Fibroblast of pulmonary artery (primary cell): ENCODE data around the gene TMEM74B.

Experiments
- DNase-seq: peaks from one replicate; pipeline ENCODE4 v3.0.0-alpha.2; 2010; ENCODE audit warnings: low read depth
- H3K4me3 ChIP-seq: replicated peaks from 2 replicates; pipeline ENCODE4 v1.5.1; 2011; ENCODE audit warnings: low read depth, mild to moderate bottlenecking, control low read depth, low read length, moderate library complexity
- TF ChIP-seq, protein P1 (sequence below): IDR thresholded peaks from 2 replicates; pipeline ENCODE4 v1.5.1; 2011; ENCODE audit warnings: mild to moderate bottlenecking, control low read depth, low read length, inconsistent platforms; ENCODE audit errors: missing control alignments

TMEM74B gene

DNA sequence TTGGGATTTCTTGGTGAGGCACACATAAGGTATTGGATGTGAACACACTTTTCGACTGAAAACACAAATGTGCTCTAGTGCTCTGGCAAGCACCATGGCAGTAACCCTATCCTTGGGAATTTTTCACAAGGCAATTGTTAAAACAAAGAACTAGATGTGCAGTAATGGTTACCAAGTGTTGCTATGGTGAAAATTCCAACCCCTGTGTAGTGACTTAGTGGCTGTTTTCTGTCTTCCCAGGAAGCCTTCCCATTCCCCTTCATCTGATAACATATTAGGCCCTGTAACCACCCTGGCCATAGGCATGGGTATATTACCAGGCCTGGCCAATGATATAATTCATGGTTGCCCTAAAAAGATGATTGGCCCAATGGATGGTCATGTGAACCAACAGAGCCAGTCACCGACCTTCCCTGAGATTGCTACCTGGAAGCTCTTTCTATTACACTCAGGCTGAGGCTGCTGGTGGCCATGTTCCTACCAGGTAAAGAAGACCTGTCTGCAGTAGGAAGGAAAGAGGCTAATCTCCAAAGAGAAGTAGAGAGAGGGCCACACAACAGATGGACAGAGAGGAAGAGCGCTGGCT is 22.6 kb upstream of the TMEM74B start:
- no peak for DNase-seq
- TF ChIP-seq, protein P1, sequence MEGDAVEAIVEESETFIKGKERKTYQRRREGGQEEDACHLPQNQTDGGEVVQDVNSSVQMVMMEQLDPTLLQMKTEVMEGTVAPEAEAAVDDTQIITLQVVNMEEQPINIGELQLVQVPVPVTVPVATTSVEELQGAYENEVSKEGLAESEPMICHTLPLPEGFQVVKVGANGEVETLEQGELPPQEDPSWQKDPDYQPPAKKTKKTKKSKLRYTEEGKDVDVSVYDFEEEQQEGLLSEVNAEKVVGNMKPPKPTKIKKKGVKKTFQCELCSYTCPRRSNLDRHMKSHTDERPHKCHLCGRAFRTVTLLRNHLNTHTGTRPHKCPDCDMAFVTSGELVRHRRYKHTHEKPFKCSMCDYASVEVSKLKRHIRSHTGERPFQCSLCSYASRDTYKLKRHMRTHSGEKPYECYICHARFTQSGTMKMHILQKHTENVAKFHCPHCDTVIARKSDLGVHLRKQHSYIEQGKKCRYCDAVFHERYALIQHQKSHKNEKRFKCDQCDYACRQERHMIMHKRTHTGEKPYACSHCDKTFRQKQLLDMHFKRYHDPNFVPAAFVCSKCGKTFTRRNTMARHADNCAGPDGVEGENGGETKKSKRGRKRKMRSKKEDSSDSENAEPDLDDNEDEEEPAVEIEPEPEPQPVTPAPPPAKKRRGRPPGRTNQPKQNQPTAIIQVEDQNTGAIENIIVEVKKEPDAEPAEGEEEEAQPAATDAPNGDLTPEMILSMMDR = no peak
- no peak overlapping the region for H3K4me3 ChIP-seq

DNA sequence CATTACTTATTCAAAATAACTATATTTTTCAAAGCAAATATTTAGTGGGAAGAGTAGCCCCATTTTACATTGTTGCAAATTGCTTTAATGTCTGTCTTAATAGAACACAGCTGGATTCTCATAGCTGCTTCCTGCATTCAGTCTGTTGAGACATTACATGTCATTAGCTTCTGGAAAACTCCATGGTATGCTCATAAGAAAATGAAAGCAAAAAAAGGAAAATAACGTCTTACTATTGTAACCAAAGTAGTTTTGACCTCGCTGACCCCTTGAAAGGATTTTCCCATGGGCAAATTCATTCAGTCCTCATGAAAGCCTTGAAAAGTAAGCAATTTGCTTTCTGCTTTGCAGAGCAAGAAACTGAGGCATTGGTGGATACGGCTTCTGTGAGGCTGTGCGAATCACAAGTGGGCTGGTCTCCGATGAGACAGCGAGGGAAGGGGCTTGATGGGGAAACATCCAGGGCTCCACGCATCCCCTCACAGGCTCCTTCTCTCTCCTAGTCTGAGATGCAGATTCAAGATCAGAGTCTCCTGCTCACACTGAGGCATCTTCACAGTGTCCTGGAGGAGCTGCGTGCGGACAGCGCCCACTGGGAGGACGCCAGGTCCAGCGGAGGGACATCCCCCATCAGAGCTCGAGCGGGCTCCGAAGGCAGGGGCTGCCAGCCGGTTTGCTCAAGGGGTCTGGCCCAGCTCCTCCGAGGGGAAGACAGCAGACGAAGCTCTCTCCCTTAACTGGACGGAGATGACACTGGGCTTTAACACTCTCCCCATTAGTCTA is 21.8 kb upstream of the TMEM74B start:
- no peak overlapping the region for H3K4me3 ChIP-seq
- DNase-seq = no peak
- TF ChIP-seq, protein P1 = no peak

DNA sequence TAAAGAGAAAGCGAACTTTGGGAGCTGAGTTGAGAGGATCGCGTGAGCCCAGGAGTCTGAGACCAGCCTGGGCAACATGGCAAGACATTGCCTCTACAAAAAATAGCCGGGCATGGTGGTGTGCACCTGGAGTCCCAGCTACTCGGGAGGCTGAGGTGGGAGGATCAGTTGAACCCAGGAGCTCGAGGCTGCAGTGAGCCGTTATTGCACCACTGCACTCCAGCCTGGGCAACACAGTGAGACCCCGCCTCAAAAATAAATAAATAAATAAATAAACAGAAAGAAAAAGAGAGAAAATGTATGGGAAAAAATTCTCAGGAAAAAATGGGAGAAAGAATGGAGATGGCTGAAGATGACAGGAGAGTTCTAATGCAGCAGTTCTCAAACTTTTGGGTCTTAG is 21.0 kb upstream of the TMEM74B start:
- TF ChIP-seq, protein P1 = no peak
- no peak for DNase-seq
- H3K4me3 ChIP-seq = no peak overlapping the region

DNA sequence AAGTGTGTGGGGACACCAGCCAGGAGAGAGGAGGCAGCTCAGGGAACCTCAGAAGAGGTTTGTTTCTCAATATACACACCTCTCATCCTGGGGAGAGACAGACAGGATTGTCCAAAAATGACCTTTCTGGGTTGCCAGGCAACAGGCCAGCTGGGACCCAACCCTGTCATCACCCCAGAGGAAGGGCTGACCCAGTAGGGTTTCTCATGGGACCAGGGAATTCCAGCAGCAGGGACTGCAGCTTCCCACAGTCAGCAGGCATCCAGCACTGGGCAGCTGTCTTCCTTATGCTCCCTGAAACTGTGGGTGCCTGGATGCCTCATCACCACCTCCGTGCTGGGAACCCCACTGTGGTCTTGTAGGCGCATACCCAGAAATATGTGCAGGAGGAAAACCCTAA is 19.8 kb upstream of the TMEM74B start:
- no peak overlapping the region for H3K4me3 ChIP-seq
- no peak for DNase-seq
- TF ChIP-seq, protein P1 = no peak

DNA sequence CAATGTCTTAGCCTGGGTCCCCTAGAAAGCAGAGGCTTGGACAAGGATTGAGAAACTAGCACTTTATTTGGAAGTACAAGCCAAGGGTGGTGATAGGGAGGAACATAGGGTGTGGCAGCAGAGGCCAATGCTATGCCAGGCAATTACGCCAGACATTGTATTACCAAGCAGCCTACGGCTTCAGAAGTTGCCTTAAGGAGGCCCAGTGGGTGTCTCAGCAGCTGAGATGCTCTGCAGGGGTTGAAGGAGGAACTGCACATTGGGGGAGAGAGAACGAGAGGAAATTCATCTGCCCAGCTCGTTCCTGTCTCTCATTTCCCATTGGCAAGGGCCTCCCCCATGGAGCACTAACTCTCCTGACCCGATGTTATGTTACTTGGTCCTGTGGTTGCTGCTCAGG is 19.3 kb upstream of the TMEM74B start:
- H3K4me3 ChIP-seq = no peak overlapping the region
- TF ChIP-seq, protein P1 = no peak
- no peak for DNase-seq

DNA sequence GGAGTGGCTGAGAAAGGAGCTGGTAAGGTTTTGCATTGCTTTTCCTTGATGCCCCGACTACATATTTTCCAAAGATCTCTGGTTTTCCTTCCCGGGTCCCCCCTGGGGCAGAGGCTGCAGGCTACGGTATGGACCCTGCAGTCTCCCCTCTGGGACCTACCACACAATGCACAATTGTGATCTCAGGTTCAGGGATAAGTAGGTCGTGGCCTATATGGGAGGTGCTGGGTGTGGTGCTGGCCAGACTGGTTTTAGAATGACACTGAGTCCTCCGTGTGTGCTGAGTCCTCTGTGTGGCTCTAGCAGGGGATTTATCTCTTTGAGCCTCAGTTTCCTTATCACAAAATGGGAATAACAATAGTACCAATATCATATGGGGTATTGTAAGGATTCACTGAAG is 18.8 kb upstream of the TMEM74B start:
- TF ChIP-seq, protein P1 = no peak
- no peak for DNase-seq
- H3K4me3 ChIP-seq = no peak overlapping the region
